Epithelial cell of proximal tubule (primary cell): ENCODE measurements around the gene PTPRN2. TPM values are rescaled to one million over a fixed set of nuclear protein-coding genes. Genes with fewer than 3 reads are reported as not detected.

Source experiments
- DNase-seq: peaks from one replicate; pipeline ENCODE4 v3.0.0-alpha.2; 2011; ENCODE audit warnings: low read depth
- H3K4me3 ChIP-seq: 2 replicates; pipeline ENCODE4 v1.5.1; 2011; ENCODE audit warnings: low read depth, mild to moderate bottlenecking, low read length
- CTCF ChIP-seq: conservative IDR thresholded peaks from 2 replicates; pipeline ENCODE4 v1.5.1; 2012; ENCODE audit warnings: low read depth, mild to moderate bottlenecking, low read length
- total RNA-seq: library from RNA; depleted of rRNA; stranded (reverse); fragments of >200 nt; gene quantifications from 2 replicates; pipeline ENCODE4 v1.2.3, GENCODE V29; 2015

PTPRN2 gene
- total RNA-seq, 1 donor from 2014 or later = 2.8 TPM

DNA sequence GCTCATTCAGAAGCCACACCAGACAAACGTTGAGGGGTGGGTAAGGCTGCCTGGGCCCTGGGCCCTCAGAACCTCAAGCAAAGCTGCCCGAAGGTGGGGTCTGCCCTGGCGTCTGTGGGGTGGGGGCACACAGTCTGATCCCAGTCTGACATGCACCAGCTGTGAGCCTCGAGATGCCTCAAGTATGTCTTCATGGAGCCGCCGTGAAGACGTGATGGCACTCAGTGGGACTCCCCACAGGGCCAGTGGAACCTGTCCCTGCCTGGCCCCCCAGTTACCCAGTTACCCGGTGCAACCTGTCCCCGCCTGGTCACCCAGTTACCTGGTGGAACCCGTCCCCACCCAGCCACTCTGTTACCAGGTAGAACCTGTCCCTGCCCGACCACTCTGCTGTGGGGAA lies 351.2 kb downstream of the PTPRN2 start:
- DNase-seq = no peak
- H3K4me3 ChIP-seq = no peak overlapping the region
- no peak for TF ChIP-seq CTCF

DNA sequence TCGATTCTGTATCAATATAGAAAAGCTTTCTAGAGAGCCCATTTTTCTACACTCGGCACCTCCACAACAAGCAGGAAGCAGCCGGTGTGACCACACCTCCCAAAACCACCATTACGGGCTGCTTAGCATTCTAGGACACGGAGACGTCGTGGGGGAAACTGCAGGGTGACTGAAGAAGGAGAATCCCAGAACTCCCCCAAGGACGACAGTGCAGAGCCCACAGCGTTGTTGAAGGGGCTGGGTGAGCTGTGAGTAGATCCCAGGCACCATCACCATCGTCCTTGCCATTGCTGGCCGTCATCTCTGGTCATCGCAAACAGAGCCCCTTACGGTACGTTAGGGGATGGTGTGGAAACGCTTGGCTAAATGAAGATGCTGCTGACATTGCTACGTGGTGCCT lies 351.8 kb downstream of the PTPRN2 start:
- DNase-seq = no peak
- no peak overlapping the region for H3K4me3 ChIP-seq
- no peak for TF ChIP-seq CTCF

DNA sequence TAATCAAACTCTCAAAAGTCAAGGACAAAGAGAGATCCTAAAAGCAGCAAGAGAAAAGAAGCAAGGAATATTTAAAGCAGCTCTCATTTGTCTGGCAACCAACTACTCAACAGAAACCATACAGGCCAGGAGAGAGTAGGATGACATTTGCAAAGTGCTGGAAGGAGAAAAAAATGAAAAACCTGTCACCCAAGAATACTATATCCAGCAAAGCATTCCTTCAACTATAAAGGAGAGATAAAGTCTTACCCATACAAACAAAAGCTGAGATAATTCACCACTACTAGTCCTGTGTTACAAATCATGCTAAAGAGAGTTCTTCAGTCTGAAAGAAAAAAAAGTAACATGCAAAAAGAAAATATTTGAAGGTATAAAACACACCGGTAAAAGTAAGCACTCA lies 357.7 kb downstream of the PTPRN2 start:
- DNase-seq = no peak
- no peak for TF ChIP-seq CTCF
- H3K4me3 ChIP-seq = no peak overlapping the region

DNA sequence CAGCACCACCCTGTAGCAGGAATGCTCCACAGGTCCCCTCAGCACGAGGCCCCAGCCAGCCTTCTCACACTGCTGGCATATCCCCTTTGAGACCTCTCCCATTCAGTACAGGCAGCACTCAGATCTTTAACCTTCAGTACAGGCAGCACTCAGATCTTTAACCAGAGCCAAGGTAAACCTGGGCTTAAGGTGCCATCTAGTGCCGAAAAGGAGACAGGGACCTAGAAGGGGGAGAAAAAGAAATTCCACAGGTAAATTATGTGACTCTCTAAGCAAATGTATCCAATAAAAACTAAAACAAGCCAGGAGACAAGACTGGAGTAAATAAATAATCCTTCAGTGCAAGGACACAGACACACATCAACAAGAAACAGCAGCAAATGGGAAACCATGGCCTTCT lies 358.6 kb downstream of the PTPRN2 start:
- DNase-seq = no peak
- no peak overlapping the region for H3K4me3 ChIP-seq
- TF ChIP-seq CTCF = no peak

- no peak overlapping the region for H3K4me3 ChIP-seq
- no peak for TF ChIP-seq CTCF
- DNase-seq = no peak
Observed at GRCh38 chr7:158228131-158228530, 359.5 kb downstream of the PTPRN2 start.

GRCh38 chr7:158227258-158227984 lies 360.2 kb downstream of the PTPRN2 start:
- TF ChIP-seq CTCF = no peak
- no peak overlapping the region for H3K4me3 ChIP-seq
- no peak for DNase-seq

DNA sequence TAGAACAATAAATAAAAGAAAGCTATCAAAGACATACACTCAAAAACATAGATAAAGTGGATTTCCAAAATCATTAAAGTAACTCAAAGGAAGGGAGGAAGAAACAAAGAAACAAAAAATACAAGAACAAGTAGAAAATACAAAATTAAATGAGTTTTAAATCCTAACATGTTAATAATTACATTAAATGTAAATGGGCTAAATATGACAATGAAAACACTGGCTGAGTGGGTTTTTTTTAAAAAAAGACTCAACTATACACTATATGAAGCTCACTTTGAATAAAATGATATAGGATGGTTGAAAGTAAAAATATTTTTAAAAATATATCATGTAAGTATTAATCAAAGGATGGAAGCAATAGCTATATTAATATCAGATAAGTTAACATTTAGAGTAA lies 371.4 kb downstream of the PTPRN2 start:
- no peak for DNase-seq
- no peak for TF ChIP-seq CTCF
- no peak overlapping the region for H3K4me3 ChIP-seq
